HG03521 (cell line): ENCODE measurements around the gene DLGAP1.

Source experiments
- ATAC-seq: cut with Tn5 transposase; IDR thresholded peaks from one replicate; pipeline ENCODE4 v1.9.1; 2021; ENCODE audit warnings: mild to moderate bottlenecking, moderate library complexity; ENCODE audit not compliant: unreplicated experiment

The DLGAP1 gene

DNA sequence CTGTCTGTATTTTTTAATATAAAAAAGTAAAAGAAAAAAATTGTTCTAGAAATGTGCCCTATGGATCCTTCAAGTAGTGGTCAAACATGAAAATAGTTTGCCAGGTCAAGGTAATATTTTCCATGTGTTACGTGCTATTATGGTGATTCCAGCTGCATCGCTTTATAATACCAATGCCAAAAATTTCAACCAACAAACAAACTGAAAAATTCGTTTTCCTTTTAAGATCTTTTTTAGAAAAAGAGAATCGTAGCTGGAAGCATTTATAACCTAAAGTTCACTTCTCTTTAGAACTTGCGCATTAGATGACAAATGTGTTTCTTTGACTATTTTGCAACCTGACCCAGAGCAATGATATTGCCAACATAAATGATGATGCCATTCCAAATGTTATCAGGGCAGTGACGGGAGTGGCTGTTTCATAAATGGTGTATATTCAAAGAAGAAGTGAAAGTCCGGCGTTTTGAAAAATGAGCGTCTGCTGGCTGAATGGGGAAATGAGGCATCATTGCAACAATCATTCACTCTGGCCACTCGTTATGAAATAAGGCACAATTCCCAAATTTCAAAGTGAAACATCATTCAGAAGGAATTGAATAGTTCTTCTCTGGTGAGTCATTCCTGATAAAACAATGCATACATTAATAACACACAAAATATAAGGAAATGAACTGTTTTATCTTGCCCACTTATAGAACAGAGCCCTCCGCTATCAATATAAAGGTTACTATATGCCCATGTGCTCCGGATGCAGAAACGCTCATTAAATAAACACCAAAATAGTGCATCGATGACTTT is 707.7 kb downstream of the DLGAP1 start:
- no peak for ATAC-seq

DNA sequence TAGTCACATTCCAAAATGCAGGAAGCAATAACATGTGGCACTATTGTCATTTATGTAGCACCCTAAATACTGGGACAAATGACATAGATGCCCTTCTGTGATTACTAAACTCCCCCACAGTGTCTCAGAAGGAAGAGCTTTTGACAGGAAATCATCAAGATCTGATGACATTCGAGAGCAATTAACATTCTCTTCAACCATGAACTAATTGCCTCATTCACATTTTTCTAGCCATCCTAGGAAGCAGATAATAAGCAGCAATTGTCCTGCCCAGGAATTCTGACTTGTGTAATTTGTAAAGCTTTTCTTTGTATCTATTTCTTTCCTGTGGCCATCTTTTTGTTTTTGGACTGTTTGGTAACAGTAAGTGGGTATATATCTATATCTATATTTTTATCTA is 712.6 kb downstream of the DLGAP1 start:
- ATAC-seq = no peak

DNA sequence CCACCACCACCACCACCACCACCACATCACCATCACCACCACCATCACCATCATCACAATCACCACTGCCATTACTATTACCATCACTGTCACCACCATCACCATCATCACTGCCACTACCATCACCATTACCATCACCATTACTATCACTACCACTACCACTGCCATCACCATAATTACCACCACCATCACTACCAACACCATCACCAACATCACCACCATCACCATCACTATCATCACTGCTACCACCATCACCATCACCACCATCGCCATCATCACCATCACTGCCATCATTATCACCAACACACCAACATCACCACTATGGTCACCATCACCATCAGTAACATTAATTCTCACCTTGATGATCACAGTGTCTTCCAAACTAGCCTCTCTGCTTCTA is 713.8 kb downstream of the DLGAP1 start:
- ATAC-seq = no peak

- ATAC-seq = no peak
Measured at GRCh38 chr18:3728704-3729437, 726.2 kb downstream of the DLGAP1 start.

GRCh38 chr18:3727274-3727673 is 727.8 kb downstream of the DLGAP1 start:
- ATAC-seq = no peak

- no peak for ATAC-seq
Measured at GRCh38 chr18:3726238-3726951, 728.7 kb downstream of the DLGAP1 start.

GRCh38 chr18:3725115-3725514 is 730.0 kb downstream of the DLGAP1 start:
- ATAC-seq = no peak

GRCh38 chr18:3723554-3723953 is 731.6 kb downstream of the DLGAP1 start:
- ATAC-seq = no peak

DNA sequence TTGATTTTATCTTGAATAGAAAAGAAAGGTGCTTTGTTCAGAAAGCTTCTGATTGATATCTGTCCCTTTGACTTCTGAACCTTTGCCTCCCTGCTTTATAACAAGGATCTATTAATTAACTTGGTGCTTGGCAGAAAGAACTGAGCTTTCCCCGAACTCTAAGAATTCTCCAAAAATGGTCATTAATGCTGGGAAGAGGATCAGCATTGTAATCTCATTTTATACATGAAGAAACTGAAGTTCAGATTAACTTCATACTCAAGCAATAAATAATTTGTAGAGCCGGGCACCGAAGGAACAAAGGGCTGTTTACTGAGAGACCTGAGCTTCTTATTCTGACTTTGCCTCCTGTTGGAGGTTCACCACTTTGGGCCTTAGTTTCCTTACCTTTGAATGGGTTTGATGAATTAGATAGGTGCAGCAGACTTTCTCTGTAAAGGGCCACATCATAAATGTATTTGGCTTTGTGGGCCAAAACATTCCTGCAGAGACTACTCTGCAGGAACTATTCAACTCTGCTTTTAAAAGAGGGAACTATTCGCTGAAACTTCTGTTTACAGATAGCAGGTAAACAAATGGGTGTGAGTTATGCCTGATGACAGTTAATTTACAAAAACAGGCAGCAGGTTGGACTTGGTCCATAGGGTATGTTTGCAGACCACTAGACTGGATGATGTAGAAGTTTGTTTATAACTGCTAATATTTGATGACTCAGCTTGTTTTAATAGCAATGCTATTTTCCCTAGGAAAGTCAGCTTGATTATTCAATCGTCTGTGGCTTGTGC is 732.3 kb downstream of the DLGAP1 start:
- ATAC-seq = no peak

- no peak for ATAC-seq
Measured at GRCh38 chr18:3721771-3722648, 733.1 kb downstream of the DLGAP1 start.

- no peak for ATAC-seq
Measured at GRCh38 chr18:3720818-3721545, 734.1 kb downstream of the DLGAP1 start.

GRCh38 chr18:3720159-3720558 is 734.9 kb downstream of the DLGAP1 start:
- ATAC-seq = no peak

GRCh38 chr18:3717376-3718025 is 737.6 kb downstream of the DLGAP1 start:
- no peak for ATAC-seq

DNA sequence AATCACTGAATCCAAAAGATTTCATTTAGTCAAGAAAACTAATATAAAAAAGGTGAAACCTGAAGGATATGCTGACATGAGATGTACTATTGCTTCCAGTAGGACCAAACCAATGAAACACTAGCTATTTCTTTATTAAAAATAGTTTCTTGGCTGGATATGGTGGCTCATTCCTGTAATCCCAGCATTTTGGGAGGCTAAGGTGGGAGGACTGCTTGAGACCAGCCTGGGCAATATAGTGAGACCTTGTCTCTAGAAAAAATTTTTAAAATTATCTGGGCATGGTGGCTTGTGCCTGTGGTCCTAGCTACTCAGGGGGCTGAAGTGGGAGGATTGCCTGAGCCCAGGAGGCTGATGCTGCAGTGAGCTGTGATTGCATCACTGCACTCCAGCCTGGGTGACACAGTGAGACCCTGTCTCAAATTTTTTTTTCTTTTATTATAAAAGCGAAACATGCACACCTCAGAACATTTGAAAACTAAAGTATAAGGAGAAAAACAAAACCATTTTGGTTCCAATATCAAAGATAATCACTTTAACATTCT is 738.9 kb downstream of the DLGAP1 start:
- ATAC-seq = no peak

- ATAC-seq = no peak
Measured at GRCh38 chr18:3715231-3716080, 739.7 kb downstream of the DLGAP1 start.

- ATAC-seq = no peak
Measured at GRCh38 chr18:3713708-3714107, 741.4 kb downstream of the DLGAP1 start.

DNA sequence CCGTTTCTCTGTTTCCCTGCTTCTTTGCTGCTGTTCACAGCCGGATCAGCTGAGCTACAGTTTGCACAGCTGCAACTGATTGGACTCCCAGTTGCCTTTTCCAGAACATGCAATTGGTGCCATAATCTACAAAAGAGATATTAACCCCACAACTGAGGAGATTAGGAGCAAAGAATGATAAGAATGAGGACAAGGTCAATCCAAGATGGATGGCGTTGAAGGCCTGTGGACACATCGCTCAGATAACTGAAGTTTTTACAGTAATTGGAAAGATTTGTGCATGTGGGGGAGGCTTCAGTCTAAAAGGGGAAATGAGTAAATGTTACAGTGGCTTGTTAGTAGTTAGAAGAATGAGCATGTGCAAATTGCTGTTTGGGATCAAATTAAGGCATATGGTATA is 741.9 kb downstream of the DLGAP1 start:
- no peak for ATAC-seq

GRCh38 chr18:3712491-3712890 is 742.6 kb downstream of the DLGAP1 start:
- no peak for ATAC-seq
